ENCODE results near the gene P2RX7. TPM values are rescaled to one million over a fixed set of nuclear protein-coding genes. Genes with fewer than 3 reads are reported as not detected.

P2RX7 gene
- total and polyA plus RNA-seq, 9 donors, result 0.78 to 2.5 (median 1.3) TPM

DNA sequence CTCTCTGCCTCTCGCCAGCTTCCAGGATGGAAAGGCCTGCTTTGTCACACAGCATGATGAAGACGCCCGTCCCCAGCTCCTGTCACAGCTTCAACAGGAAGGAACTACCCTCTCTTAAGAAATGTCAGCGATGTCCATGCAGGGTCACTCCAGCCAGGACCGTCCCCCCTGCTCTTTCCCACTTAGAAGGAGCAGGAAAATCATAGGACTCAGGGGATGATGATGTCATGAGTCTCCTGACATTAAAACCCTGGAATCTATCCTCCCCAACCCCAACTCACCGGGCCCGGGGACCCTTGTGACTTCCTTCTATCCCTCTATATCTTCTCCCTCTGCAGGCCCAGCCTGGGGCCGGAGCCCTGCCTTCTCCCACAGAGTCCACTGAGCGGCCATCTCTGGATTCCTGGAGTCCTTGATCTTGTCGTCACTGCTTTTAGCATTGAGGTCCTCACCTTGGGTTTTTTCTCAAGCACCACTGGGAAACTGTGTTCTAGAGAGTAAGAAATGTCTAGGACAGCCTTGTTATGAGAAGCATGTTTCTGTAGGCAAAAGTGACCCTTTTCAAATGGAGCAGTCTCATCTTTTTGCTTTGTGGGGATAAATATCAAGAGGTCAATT is 42.8 kb upstream of the P2RX7 start:
- Histone ChIP-seq H3K36me3 (ENCODE audit: control insufficient read depth, insufficient read depth, low read length) (no peaks in the 10 kb centered on the region), H3K4me1 (ENCODE audit: control insufficient read depth, insufficient read depth, low read length) (peaks cover 24% of the 10 kb centered on the region), H3K27ac (ENCODE audit: low read length) (no peak overlapping the region), H3K9me3 (replicated peaks; ENCODE audit: control insufficient read depth, low read depth, low read length) (no peaks in the 10 kb centered on the region), H3K4me3 (ENCODE audit: low read length) (no peak overlapping the region), H3K27me3 (ENCODE audit: control insufficient read depth, insufficient read depth, low read length) (no peaks in the 10 kb centered on the region)
- WGBS (ENCODE audit: insufficient coverage), result 82% methylated on average over 2 of the region's 10 CpGs
- DNase-seq, result no peak

DNA sequence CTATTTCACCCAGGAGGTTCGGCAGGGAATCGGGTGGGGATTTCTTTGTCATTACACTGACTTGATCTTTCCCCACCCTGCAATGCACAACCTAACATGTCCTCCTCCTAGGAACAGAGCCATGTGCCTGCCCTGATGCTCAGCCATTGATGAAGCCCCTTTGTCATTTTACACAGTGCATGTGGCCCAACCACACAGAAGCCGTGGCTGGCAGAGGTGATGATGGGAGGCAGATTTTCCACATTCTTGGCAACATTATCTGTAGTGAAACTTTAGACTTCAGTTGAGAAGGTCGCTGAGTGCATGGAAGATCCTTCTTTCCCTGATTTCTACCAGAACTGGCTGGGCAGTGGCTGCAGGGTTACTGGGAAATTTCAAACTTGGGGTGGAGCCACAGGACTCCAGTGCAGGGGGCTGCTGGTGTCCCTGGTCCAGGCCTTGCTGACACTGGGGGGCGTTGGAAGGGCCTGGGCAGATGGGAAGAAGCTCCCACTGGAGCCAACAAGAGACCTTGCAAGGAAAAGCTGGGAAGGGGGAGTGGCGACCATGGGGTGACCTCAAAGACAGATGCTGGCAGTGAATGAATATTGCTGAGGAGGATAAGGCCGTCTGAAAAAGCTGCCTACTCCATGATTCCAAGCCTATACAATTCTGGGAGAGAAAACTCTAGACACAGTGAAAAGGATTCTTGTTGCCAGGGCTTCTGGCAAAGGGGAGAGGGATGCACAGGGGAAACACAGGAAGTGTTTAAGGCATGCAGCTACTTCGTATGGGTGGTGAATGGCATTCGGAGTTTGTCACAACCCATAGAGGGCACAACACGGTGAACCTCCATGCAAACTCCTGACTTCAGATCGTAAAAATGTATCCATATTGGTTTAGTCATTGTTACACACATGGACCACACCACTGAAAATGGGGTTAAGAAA is 41.8 kb upstream of the P2RX7 start:
- no peak for DNase-seq
- no peak overlapping the region for H3K27ac ChIP-seq (ENCODE audit: low read length)
- H3K9me3 ChIP-seq (replicated peaks; ENCODE audit: control insufficient read depth, low read depth, low read length), result no peaks in the 10 kb centered on the region
- WGBS (ENCODE audit: insufficient coverage), result 70% methylated on average over 5 of the region's 11 CpGs
- H3K27me3 ChIP-seq (ENCODE audit: control insufficient read depth, insufficient read depth, low read length), result peaks cover 6% of the 10 kb centered on the region
- no peak overlapping the region for H3K4me3 ChIP-seq (ENCODE audit: low read length)
- H3K36me3 ChIP-seq (ENCODE audit: control insufficient read depth, insufficient read depth, low read length), result no peaks in the 10 kb centered on the region
- peaks cover 29% of the 10 kb centered on the region for H3K4me1 ChIP-seq (ENCODE audit: control insufficient read depth, insufficient read depth, low read length)

- Histone ChIP-seq H3K27ac (ENCODE audit: low read length) (no peak overlapping the region), H3K4me1 (ENCODE audit: control insufficient read depth, insufficient read depth, low read length) (peaks cover 32% of the 10 kb centered on the region), H3K36me3 (ENCODE audit: control insufficient read depth, insufficient read depth, low read length) (no peaks in the 10 kb centered on the region), H3K27me3 (ENCODE audit: control insufficient read depth, insufficient read depth, low read length) (peaks cover 6% of the 10 kb centered on the region), H3K9me3 (replicated peaks; ENCODE audit: control insufficient read depth, low read depth, low read length) (no peaks in the 10 kb centered on the region), H3K4me3 (ENCODE audit: low read length) (no peak overlapping the region)
- no CpG with 5 or more reads among the region's 2 CpGs for WGBS (ENCODE audit: insufficient coverage)
- DNase-seq, result no peak
Observed at GRCh38 chr12:121092034-121092433, 40.6 kb upstream of the P2RX7 start.

GRCh38 chr12:121093487-121093891 is 39.2 kb upstream of the P2RX7 start:
- H3K4me3 ChIP-seq (ENCODE audit: low read length), result no peak overlapping the region
- H3K9me3 ChIP-seq (replicated peaks; ENCODE audit: control insufficient read depth, low read depth, low read length), result no peaks in the 10 kb centered on the region
- 90% methylated on average over 25 of the region's 31 CpGs for WGBS (ENCODE audit: insufficient coverage)
- no peak overlapping the region for H3K27ac ChIP-seq (ENCODE audit: low read length)
- H3K4me1 ChIP-seq (ENCODE audit: control insufficient read depth, insufficient read depth, low read length), result peaks cover 27% of the 10 kb centered on the region
- H3K27me3 ChIP-seq (ENCODE audit: control insufficient read depth, insufficient read depth, low read length), result peaks cover 6% of the 10 kb centered on the region
- no peaks in the 10 kb centered on the region for H3K36me3 ChIP-seq (ENCODE audit: control insufficient read depth, insufficient read depth, low read length)
- no peak for DNase-seq

GRCh38 chr12:121095544-121096198 is 37.0 kb upstream of the P2RX7 start:
- Histone ChIP-seq H3K4me1 (ENCODE audit: control insufficient read depth, insufficient read depth, low read length) (peaks cover 14% of the 10 kb centered on the region), H3K4me3 (ENCODE audit: low read length) (peak overlapping the region; percentile 34), H3K9me3 (replicated peaks; ENCODE audit: control insufficient read depth, low read depth, low read length) (no peaks in the 10 kb centered on the region), H3K27ac (ENCODE audit: low read length) (peak overlapping the region; percentile 63), H3K36me3 (ENCODE audit: control insufficient read depth, insufficient read depth, low read length) (no peaks in the 10 kb centered on the region), H3K27me3 (ENCODE audit: control insufficient read depth, insufficient read depth, low read length) (peaks cover 6% of the 10 kb centered on the region)
- WGBS (ENCODE audit: insufficient coverage), result 4% methylated on average over 28 of the region's 33 CpGs
- peak; percentile 71 for DNase-seq

GRCh38 chr12:121096199-121096798 is 36.4 kb upstream of the P2RX7 start:
- no peak overlapping the region for H3K27ac ChIP-seq (ENCODE audit: low read length)
- H3K9me3 ChIP-seq (replicated peaks; ENCODE audit: control insufficient read depth, low read depth, low read length), result no peaks in the 10 kb centered on the region
- no peak overlapping the region for H3K4me3 ChIP-seq (ENCODE audit: low read length)
- WGBS (ENCODE audit: insufficient coverage), result 23% methylated on average over 6 of the region's 11 CpGs
- H3K36me3 ChIP-seq (ENCODE audit: control insufficient read depth, insufficient read depth, low read length), result no peaks in the 10 kb centered on the region
- peaks cover 8% of the 10 kb centered on the region for H3K4me1 ChIP-seq (ENCODE audit: control insufficient read depth, insufficient read depth, low read length)
- no peak for DNase-seq
- H3K27me3 ChIP-seq (ENCODE audit: control insufficient read depth, insufficient read depth, low read length), result peaks cover 6% of the 10 kb centered on the region

- Histone ChIP-seq H3K36me3 (ENCODE audit: control insufficient read depth, insufficient read depth, low read length) (no peaks in the 10 kb centered on the region), H3K9me3 (replicated peaks; ENCODE audit: control insufficient read depth, low read depth, low read length) (no peaks in the 10 kb centered on the region), H3K27ac (ENCODE audit: low read length) (no peak overlapping the region), H3K27me3 (ENCODE audit: control insufficient read depth, insufficient read depth, low read length) (peaks cover 6% of the 10 kb centered on the region), H3K4me1 (ENCODE audit: control insufficient read depth, insufficient read depth, low read length) (peaks cover 8% of the 10 kb centered on the region), H3K4me3 (ENCODE audit: low read length) (no peak overlapping the region)
- no peak for DNase-seq
Observed at GRCh38 chr12:121099779-121100178, 32.9 kb upstream of the P2RX7 start.

DNA sequence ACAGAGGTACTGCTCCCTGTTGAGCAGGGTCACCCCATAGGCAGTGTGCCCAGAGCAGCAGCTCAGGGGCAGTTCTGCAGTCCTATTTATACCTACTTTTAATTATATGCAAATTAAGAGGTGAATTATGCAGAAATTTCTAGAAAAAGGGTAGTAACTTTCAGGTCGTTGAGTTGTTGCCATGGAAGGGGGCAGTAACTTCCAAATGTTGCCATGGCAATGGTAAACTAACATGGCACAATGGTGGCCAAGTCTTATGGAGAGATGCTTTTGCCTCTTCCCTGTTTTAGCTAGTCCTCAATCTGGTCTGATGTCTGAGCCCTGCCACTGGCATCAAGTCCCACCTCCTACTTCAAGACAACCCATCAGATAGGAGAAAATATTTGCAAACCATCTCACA is 30.4 kb upstream of the P2RX7 start:
- no peaks in the 10 kb centered on the region for H3K9me3 ChIP-seq (replicated peaks; ENCODE audit: control insufficient read depth, low read depth, low read length)
- 29% methylated on average over 1 of the region's 1 CpG for WGBS (ENCODE audit: insufficient coverage)
- H3K27me3 ChIP-seq (ENCODE audit: control insufficient read depth, insufficient read depth, low read length), result no peaks in the 10 kb centered on the region
- no peaks in the 10 kb centered on the region for H3K4me1 ChIP-seq (ENCODE audit: control insufficient read depth, insufficient read depth, low read length)
- no peak overlapping the region for H3K27ac ChIP-seq (ENCODE audit: low read length)
- no peaks in the 10 kb centered on the region for H3K36me3 ChIP-seq (ENCODE audit: control insufficient read depth, insufficient read depth, low read length)
- no peak overlapping the region for H3K4me3 ChIP-seq (ENCODE audit: low read length)
- DNase-seq, result no peak

DNA sequence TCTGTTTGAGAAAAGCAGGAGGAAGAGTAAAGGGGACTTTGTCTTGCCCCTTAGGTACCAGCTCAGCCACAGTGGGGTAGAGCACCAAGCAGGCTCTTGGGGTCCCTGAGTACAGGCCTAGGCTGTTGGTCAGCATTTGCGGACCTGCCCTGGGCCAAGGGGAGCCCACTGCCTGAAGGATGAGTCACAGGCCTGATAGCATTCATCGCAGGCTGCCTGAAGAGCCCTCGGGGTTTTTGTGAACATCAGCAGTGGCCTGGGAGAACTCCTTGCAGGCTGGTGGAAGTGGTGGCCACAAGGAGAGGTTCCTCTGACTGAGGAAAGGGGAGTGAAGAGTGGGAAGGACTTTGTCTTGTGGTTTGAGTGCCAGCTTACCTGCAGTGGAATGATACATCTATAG is 25.0 kb upstream of the P2RX7 start:
- Histone ChIP-seq H3K9me3 (replicated peaks; ENCODE audit: control insufficient read depth, low read depth, low read length) (no peaks in the 10 kb centered on the region), H3K4me3 (ENCODE audit: low read length) (no peak overlapping the region), H3K27ac (ENCODE audit: low read length) (no peak overlapping the region), H3K4me1 (ENCODE audit: control insufficient read depth, insufficient read depth, low read length) (no peaks in the 10 kb centered on the region), H3K36me3 (ENCODE audit: control insufficient read depth, insufficient read depth, low read length) (no peaks in the 10 kb centered on the region), H3K27me3 (ENCODE audit: control insufficient read depth, insufficient read depth, low read length) (no peaks in the 10 kb centered on the region)
- 60% methylated on average over 3 of the region's 3 CpGs for WGBS (ENCODE audit: insufficient coverage)
- DNase-seq, result no peak

GRCh38 chr12:121108492-121108891 is 24.2 kb upstream of the P2RX7 start:
- Histone ChIP-seq H3K4me1 (ENCODE audit: control insufficient read depth, insufficient read depth, low read length) (no peaks in the 10 kb centered on the region), H3K27me3 (ENCODE audit: control insufficient read depth, insufficient read depth, low read length) (no peaks in the 10 kb centered on the region), H3K36me3 (ENCODE audit: control insufficient read depth, insufficient read depth, low read length) (no peaks in the 10 kb centered on the region), H3K27ac (ENCODE audit: low read length) (no peak overlapping the region), H3K9me3 (replicated peaks; ENCODE audit: control insufficient read depth, low read depth, low read length) (no peaks in the 10 kb centered on the region), H3K4me3 (ENCODE audit: low read length) (no peak overlapping the region)
- DNase-seq, result no peak
- WGBS (ENCODE audit: insufficient coverage), result 69% methylated on average over 3 of the region's 5 CpGs

All from muscle of leg (tissue), 11 donors.